Pancreas (tissue), 10 donors: ENCODE data around the gene HIGD2A. TPM values are rescaled to one million over a fixed set of nuclear protein-coding genes. Genes with fewer than 3 reads are reported as not detected.

Experiments used
- ATAC-seq, 4 donors: fragments of 200-7000 bp; cut with Tn5 transposase; one replicate each; pipeline versions ENCODE4 v1.8.0 to v1.9.1; 2020; ENCODE audit warnings: mild to moderate bottlenecking in 4 of 4, moderate library complexity in 4 of 4
- DNase-seq, 6 donors: peaks; one replicate each; pipeline ENCODE4 v3.0.0-alpha.2; 2020
- FAIRE-seq: peaks from 2 replicates; lab custom pipeline; 2012; peaks lifted over from hg19 to GRCh38; lab: Jason Lieb, UNC
- H3K27ac ChIP-seq, 4 donors: fragments of 200-600 bp; sonication (generic); 1 replicate in 3 of 4; 2 replicates in 1 of 4; pipeline versions ENCODE4 v1.5.0 to v1.8.0; 2020
- H3K27me3 ChIP-seq, 4 donors: fragments of 200-600 bp; one replicate each; pipeline ENCODE4 v1.8.0; 2021
- H3K36me3 ChIP-seq, 3 donors: fragments of 200-600 bp; sonication (generic) in 1 of 3; one replicate each; pipeline versions ENCODE4 v1.5.0 to v1.8.0; 2020 to 2021
- H3K4me1 ChIP-seq, 3 donors: fragments of 200-600 bp; one replicate each; pipeline ENCODE4 v1.8.0; 2021
- H3K4me3 ChIP-seq, 4 donors: fragments of 200-600 bp; sonication (generic) in 2 of 4; one replicate each; pipeline versions ENCODE4 v1.5.0 to v1.8.0; 2020 to 2021
- H3K9me3 ChIP-seq, 4 donors: fragments of 200-600 bp; one replicate each; pipeline ENCODE4 v1.8.0; 2021
- CTCF ChIP-seq, 4 donors: fragments of 200-600 bp; sonication (generic) in 3 of 4; IDR thresholded peaks; one replicate each; pipeline versions ENCODE4 v1.5.0 to v1.8.0; 2021; ENCODE audit warnings: antibody characterized with exemption in 4 of 4
- WGBS, 2 donors: extraction: QIAGEN DNeasy Blood & Tissue Kit; methylation state at CpG; one replicate each; pipeline ENCODE4 v1.1.7; 2013; 5-methylcytosine and 5-hydroxymethylcytosine counted together
- intact Hi-C, 3 donors: fragments of 100-400 bp; cut with DNase I; formaldehyde crosslinking; loops; one replicate each; pipeline versions ENCODE4 v1.11.1 to v1.14.2; 2022
- polyA plus RNA-seq, 2 donors: library from polyadenylated mRNA; stranded (reverse); fragments of 200-250 nt; gene quantifications; one replicate each; pipeline ENCODE4 v1.2.3, GENCODE V29; 2013
- total RNA-seq, 6 donors: library from RNA; stranded (reverse); fragmentation: NEBNext Ultra II Directional in 4 of 6; extraction: Animal tissue kit (Norgen Biotek cat#: 25700) in 4 of 6; gene quantifications; one replicate each; pipeline versions ENCODE4 v1.2.1 to v1.2.4, GENCODE V29; 2021 to 2023
- donor health status: healthy with polysubstance abuse.
- donor health status: DM: no; HTN: no; CAD: no; lungs with moderate emphysema.
- donor health status: DM: no; HTN: no; CAD: no.
- donor health status: control.
- donor health status: control.
- donor health status: Bipolar disorder and iron deficiency.
- donor health status: DM: yes; HTN: yes; CAD: no.
- donor health status: DM: no; HTN: no; CAD: no.
- donor health status: DM: no; HTN: no; CAD: no.
- donor health status: DM: yes; HTN: yes; CAD: no.

Gene HIGD2A
- total and polyA plus RNA-seq, 8 donors = 30.0 to 109 (median 45.7) TPM

GRCh38 chr5:176425791-176426190 lies 37.2 kb downstream of the HIGD2A start:
- DNase-seq (no peak), FAIRE-seq (no peak), ATAC-seq (no peak)
- WGBS, 2 donors = 74 to 93% methylated on average over 1 of the region's 1 CpG
- Histone ChIP-seq H3K27me3 (no peaks in the 10 kb centered on the region), H3K9me3 (no peaks in the 10 kb centered on the region), H3K4me3 (no peak overlapping the region), H3K36me3 (no peaks in the 10 kb centered on the region), H3K4me1 (no peaks in the 10 kb centered on the region), H3K27ac (no peak overlapping the region)
- intact Hi-C loops = no loop called here
- TF ChIP-seq CTCF (IDR thresholded peaks at IDR 0.05) = no peak

- H3K4me3 ChIP-seq = no peak overlapping the region
- H3K36me3 ChIP-seq = no peaks in the 10 kb centered on the region
- WGBS, 2 donors = 43 to 86% methylated on average over 1 of the region's 1 CpG
- H3K27ac ChIP-seq = no peak overlapping the region
- TF ChIP-seq CTCF (IDR thresholded peaks at IDR 0.05) = no peak
- intact Hi-C loops = no loop called here
- no peak for DNase-seq
- no peaks in the 10 kb centered on the region for H3K27me3 ChIP-seq
- no peaks in the 10 kb centered on the region for H3K4me1 ChIP-seq
- no peak for FAIRE-seq
- no peak for ATAC-seq
- H3K9me3 ChIP-seq = no peaks in the 10 kb centered on the region
These were observed 38.3 kb downstream of the HIGD2A start for GRCh38 chr5:176426876-176427275.

- Histone ChIP-seq H3K9me3 (no peaks in the 10 kb centered on the region), H3K4me3 (no peak overlapping the region), H3K27me3 (no peaks in the 10 kb centered on the region), H3K27ac (no peak overlapping the region), H3K36me3 (no peaks in the 10 kb centered on the region), H3K4me1 (no peaks in the 10 kb centered on the region)
- no peak for TF ChIP-seq CTCF (IDR thresholded peaks at IDR 0.05)
- WGBS, 2 donors = 47 to 54% methylated on average over 4 of the region's 4 CpGs
- ATAC-seq = no peak
- FAIRE-seq = no peak
- intact Hi-C loops = no loop called here
- no peak for DNase-seq
These were observed 39.4 kb downstream of the HIGD2A start for GRCh38 chr5:176427971-176428370.

- no peaks in the 10 kb centered on the region for H3K4me1 ChIP-seq
- intact Hi-C loops = no loop called here
- no peak overlapping the region for H3K27ac ChIP-seq
- TF ChIP-seq CTCF (IDR thresholded peaks at IDR 0.05) = no peak
- no peak overlapping the region for H3K4me3 ChIP-seq
- DNase-seq (no peak), ATAC-seq (no peak), FAIRE-seq (no peak)
- H3K9me3 ChIP-seq = no peaks in the 10 kb centered on the region
- 56 to 59% methylated on average over 4 of the region's 4 CpGs for WGBS, 2 donors
- H3K36me3 ChIP-seq = no peaks in the 10 kb centered on the region
- H3K27me3 ChIP-seq = no peaks in the 10 kb centered on the region
These were observed 41.4 kb downstream of the HIGD2A start for GRCh38 chr5:176429972-176430371.

GRCh38 chr5:176432707-176433106 lies 44.2 kb downstream of the HIGD2A start:
- ATAC-seq (no peak), DNase-seq (no peak), FAIRE-seq (no peak)
- WGBS, 2 donors = 87 to 91% methylated on average over 4 of the region's 5 CpGs
- intact Hi-C loops = no loop called here
- Histone ChIP-seq H3K27ac (no peak overlapping the region), H3K36me3 (no peaks in the 10 kb centered on the region), H3K27me3 (no peaks in the 10 kb centered on the region), H3K9me3 (no peaks in the 10 kb centered on the region), H3K4me1 (no peaks in the 10 kb centered on the region), H3K4me3 (no peak overlapping the region)
- no peak for TF ChIP-seq CTCF (IDR thresholded peaks at IDR 0.05)
